Spleen (tissue), 7 donors: ENCODE measurements around the gene ALK.

Experiments used
- CTCF ChIP-seq, 11 experiments: fragments of 200-600 bp in 7 of 11; fragments of 450-650 bp in 4 of 11; sonication (generic) in 4 of 11; IDR thresholded peaks in 8 of 11; conservative IDR thresholded peaks in 3 of 11; 1 replicate in 7 of 11; 2 replicates in 4 of 11; pipeline versions ENCODE4 v1.4.0 to v1.8.0; 2016 to 2021; ENCODE audit warnings: antibody characterized with exemption in 11 of 11, inconsistent platforms in 4 of 11, mild to moderate bottlenecking in 1 of 11
- POLR2A ChIP-seq, 3 donors: fragments of 450-650 bp; IDR thresholded peaks; one replicate each; pipeline ENCODE4 v1.5.1; 2017; ENCODE audit warnings: antibody characterized with exemption in 3 of 3, mild to moderate bottlenecking in 1 of 3
- POLR2AphosphoS5 ChIP-seq, 3 donors: sonication (generic); formaldehyde crosslinking; IDR thresholded peaks; one replicate each; pipeline ENCODE4 v1.5.1; 2017; ENCODE audit warnings: antibody characterized with exemption in 3 of 3
- donor health status: DM: no; HTN: no; CAD: no; lungs with moderate emphysema.
- donor health status: DM: no; HTN: no; CAD: no.
- donor health status: DM: no; HTN: no; CAD: no.

GRCh38 chr2:29223257-29223656 is 698.1 kb downstream of the ALK start:
- TF ChIP-seq CTCF (IDR thresholded peaks at IDR 0.05 in 8 of 11, conservative IDR thresholded peaks at IDR 0.05 in 3 of 11) = no peak
- TF ChIP-seq POLR2AphosphoS5 (IDR thresholded peaks at IDR 0.05) = no peak
- no peak for TF ChIP-seq POLR2A (IDR thresholded peaks at IDR 0.05)
